HEK293T (cell line): ENCODE measurements around the gene THAP10.
A peak's percentile ranks its signal among the peaks of the same experiment; 100 is the strongest.

ENCODE experiments used
- CTCF ChIA-PET: fragments of 350-600 bp; formaldehyde crosslinking; extraction: SDS; loops from one replicate; lab custom pipeline; 2021; ENCODE audit warnings: antibody characterized with exemption, inconsistent platforms; lab: Yijun Ruan, JAX
- POLR2A ChIA-PET: fragments of 350-600 bp; formaldehyde crosslinking; extraction: SDS; loops from one replicate; lab custom pipeline; 2020; ENCODE audit warnings: antibody characterized with exemption, inconsistent platforms; lab: Yijun Ruan, JAX
- DNase-seq: peaks from one replicate; pipeline ENCODE4 v3.0.0; 2012; ENCODE audit warnings: mixed read lengths; ENCODE audit errors: extremely low spot score
- ARNT ChIP-seq: fragments of 450-650 bp; IDR thresholded peaks from 2 replicates; pipeline ENCODE4 v1.6.1; 2017; ENCODE audit warnings: mild to moderate bottlenecking
- BHLHE40 ChIP-seq: fragments of 450-650 bp; IDR thresholded peaks from 2 replicates; pipeline ENCODE4 v1.6.1; 2016; ENCODE audit warnings: mild to moderate bottlenecking, moderate library complexity, borderline replicate concordance
- CTBP1 ChIP-seq: fragments of 450-650 bp; IDR thresholded peaks from 2 replicates; pipeline ENCODE4 v1.6.1; 2016; ENCODE audit warnings: borderline replicate concordance
- ELF4 ChIP-seq: fragments of 450-650 bp; IDR thresholded peaks from 2 replicates; pipeline ENCODE4 v1.6.1; 2017; ENCODE audit warnings: antibody characterized with exemption
- FOXA1 ChIP-seq: fragments of 450-650 bp; IDR thresholded peaks from 2 replicates; pipeline ENCODE4 v1.6.1; 2016; ENCODE audit warnings: mild to moderate bottlenecking
- FOXK2 ChIP-seq: fragments of 450-650 bp; IDR thresholded peaks from 2 replicates; pipeline ENCODE4 v1.6.1; 2016; ENCODE audit warnings: mild to moderate bottlenecking
- FOXM1 ChIP-seq: fragments of 450-650 bp; IDR thresholded peaks from 2 replicates; pipeline ENCODE4 v1.6.1; 2017; ENCODE audit warnings: mild to moderate bottlenecking, borderline replicate concordance
- HDGF ChIP-seq: fragments of 450-650 bp; IDR thresholded peaks from 2 replicates; pipeline ENCODE4 v1.6.1; 2017; ENCODE audit warnings: antibody characterized with exemption, borderline replicate concordance
- L3MBTL2 ChIP-seq: fragments of 450-650 bp; conservative IDR thresholded peaks from 2 replicates; pipeline ENCODE4 v1.6.1; 2016; ENCODE audit warnings: mild to moderate bottlenecking
- LEF1 ChIP-seq: fragments of 450-650 bp; IDR thresholded peaks from 2 replicates; pipeline ENCODE4 v1.6.1; 2017; ENCODE audit warnings: mild to moderate bottlenecking, borderline replicate concordance
- NFRKB ChIP-seq: fragments of 450-650 bp; IDR thresholded peaks from 2 replicates; pipeline ENCODE4 v1.6.1; 2016; ENCODE audit warnings: mild to moderate bottlenecking, moderate library complexity
- SP1 ChIP-seq: fragments of 450-650 bp; IDR thresholded peaks from 2 replicates; pipeline ENCODE4 v1.6.1; 2017
- SUZ12 ChIP-seq: fragments of 450-650 bp; IDR thresholded peaks from 2 replicates; pipeline ENCODE4 v1.6.1; 2016; ENCODE audit warnings: mild to moderate bottlenecking
- TARDBP ChIP-seq: fragments of 450-650 bp; IDR thresholded peaks from 2 replicates; pipeline ENCODE4 v1.6.1; 2016
- ZNF384 ChIP-seq: fragments of 450-650 bp; IDR thresholded peaks from 2 replicates; pipeline ENCODE4 v1.6.1; 2016
- TF ChIP-seq, protein P1 (sequence below): fragments of 450-650 bp; IDR thresholded peaks from 2 replicates; pipeline ENCODE4 v1.6.1; 2016

Gene THAP10

DNA sequence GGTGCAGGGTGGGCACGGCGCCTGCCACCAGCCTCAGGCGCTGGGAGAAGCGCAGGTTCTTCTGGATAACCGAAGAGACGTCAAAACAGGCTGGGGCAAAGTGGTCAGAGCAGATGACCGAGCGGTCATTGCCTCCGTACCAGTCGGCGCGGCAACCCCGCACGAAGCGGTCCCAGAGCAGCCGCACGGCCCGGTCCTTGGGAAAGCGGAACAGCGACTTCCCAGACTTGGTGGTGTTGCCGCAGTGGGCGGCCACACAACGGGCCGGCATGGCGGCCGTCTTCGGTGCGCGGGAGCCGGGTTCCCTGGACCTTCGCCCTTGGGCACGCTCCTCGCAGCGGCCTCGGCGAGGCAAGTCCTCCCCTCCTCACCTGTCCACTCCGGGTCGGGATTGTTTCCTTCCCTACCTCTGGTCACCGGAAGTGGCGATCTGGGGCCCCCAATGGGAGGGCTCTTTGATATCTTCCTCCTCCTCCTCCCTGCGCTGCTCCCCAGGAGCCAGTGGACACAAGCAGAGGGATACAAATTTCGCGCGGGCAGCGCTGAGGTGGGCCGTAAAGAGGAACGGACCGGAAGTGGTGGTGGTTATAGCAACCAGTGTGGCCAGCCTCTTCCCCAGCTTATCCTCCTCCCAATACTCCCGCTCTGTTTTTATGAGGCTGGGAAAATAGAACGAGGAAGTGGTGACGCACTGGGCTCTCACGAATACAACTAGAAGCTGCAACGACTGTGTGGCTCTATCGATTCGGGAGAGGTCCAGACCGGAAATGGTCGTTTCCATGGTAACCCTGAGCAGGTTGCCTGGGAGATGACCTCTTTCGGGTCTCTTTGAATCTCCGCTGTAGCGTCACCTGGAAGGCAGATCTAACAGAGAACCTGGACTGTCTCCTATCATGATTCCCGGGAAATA lies at the start of gene THAP10, which contains the start of gene LRRC49:
TSS of gene THAP10 (minus strand) at position 432 of the 910 bp plus-strand sequence. CDS start at position 271, 161 bp downstream.
TSS of gene LRRC49 (plus strand) at position 825 of the 910 bp plus-strand sequence. CDS start at position 894, 69 bp downstream.
- DNase-seq: peak; percentile 85
- ChIA-PET CTCF (interaction anchor here (0.6 kb wide), 1 partner anchor 325 kb away, joined by 9 read pairs; no protein-coding TSS in a partner anchor), POLR2A (interaction anchor here (1.4 to 1.5 kb wide), 3 partner anchors 12 to 62 kb away, joined by 3 to 5 read pairs (median 4); no protein-coding TSS in a partner anchor)
- TF ChIP-seq HDGF (no peak), SUZ12 (no peak), ELF4 (peak; percentile 31; the same call in 1 of the 2 replicates), BHLHE40 (no peak), ARNT (no peak), ZNF384 (no peak), L3MBTL2 (peak; percentile 76), TARDBP (no peak), FOXK2 (no peak), CTBP1 (peak; percentile 86), SP1 (no peak), FOXM1 (no peak; the same call in 1 of the 2 replicates)
- TF ChIP-seq, protein P1, sequence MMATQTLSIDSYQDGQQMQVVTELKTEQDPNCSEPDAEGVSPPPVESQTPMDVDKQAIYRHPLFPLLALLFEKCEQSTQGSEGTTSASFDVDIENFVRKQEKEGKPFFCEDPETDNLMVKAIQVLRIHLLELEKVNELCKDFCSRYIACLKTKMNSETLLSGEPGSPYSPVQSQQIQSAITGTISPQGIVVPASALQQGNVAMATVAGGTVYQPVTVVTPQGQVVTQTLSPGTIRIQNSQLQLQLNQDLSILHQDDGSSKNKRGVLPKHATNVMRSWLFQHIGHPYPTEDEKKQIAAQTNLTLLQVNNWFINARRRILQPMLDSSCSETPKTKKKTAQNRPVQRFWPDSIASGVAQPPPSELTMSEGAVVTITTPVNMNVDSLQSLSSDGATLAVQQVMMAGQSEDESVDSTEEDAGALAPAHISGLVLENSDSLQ: no peak

DNA sequence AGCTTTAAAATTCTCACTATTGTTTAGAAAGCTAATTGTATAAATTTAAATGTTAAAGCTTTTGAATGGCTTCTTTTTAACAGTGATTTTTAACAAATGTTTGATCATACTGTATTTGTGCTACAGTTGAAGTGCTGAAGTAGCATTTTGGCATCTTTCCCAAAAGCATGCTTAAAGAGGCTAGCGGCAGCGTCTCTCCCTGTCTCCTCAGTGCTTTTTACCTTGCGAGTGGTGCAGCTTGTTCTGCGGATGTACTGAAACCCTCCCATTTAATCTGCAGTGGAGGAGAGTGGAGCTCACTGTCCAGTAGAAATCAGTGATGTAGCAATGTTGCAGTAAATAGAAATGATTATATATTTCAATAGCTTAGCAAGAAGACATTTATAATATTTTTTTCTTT lies 44.1 kb upstream of the THAP10 start:
- POLR2A ChIA-PET: interaction anchor here (0.8 kb wide), 1 partner anchor 15 kb away, joined by 3 read pairs; no protein-coding TSS in a partner anchor
- peak; percentile 21 for DNase-seq
- CTCF ChIA-PET: interaction anchor here (0.9 to 1.1 kb wide), 3 partner anchors 15 to 511 kb away, joined by 3 read pairs; no protein-coding TSS in a partner anchor
- TF ChIP-seq CTBP1: no peak
- no peak for TF ChIP-seq ZNF384
- no peak for TF ChIP-seq SUZ12
- TF ChIP-seq HDGF: no peak
- no peak for TF ChIP-seq SP1
- no peak for TF ChIP-seq L3MBTL2
- TF ChIP-seq TARDBP: no peak

DNA sequence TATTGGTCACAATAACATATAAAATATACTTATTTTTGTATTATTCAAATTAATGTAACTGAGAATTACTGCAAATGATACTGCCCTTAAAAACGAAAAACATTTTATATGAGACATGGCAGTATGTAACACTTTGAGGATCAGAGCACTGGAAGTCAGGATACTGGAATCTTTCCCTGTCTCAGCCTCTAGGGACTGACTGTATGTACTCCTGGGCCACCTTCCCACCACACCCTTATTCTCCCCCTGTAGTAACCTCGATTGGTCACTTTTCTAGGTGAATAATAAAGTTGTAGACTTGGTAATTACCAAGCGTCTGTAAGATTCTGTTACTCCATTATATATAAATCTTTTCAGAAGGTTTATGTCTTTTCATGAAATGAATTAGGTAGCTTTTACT lies 43.4 kb upstream of the THAP10 start:
- no peak for TF ChIP-seq ARNT
- TF ChIP-seq ELF4: no peak
- no peak for TF ChIP-seq SP1
- no peak for TF ChIP-seq L3MBTL2
- no peak for TF ChIP-seq FOXK2
- no peak for TF ChIP-seq ZNF384
- DNase-seq: no peak
- ChIA-PET CTCF (interaction anchor here (0.9 to 1.1 kb wide), 3 partner anchors 14 to 512 kb away, joined by 3 read pairs; no protein-coding TSS in a partner anchor), POLR2A (interaction anchor here (0.8 kb wide), 1 partner anchor 15 kb away, joined by 3 read pairs; no protein-coding TSS in a partner anchor)

DNA sequence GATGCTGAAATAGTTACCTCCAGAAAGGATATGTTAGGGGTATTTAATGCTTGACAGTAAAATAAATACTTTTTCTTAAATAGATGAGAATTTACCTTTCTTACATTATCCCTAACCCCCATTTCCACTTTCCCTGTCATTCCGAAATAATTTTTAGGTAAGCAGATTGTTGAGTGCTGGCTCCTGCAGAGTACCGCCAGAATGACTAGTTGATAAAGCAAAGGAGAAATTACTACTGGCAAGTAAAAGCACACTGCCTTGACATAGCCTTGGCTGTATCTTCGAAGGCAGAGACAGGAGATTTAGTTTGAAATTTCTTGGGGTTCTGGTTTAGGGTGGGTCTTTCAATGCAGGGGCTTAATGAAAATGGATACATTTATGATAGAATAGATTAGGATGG lies 41.2 kb upstream of the THAP10 start:
- TF ChIP-seq L3MBTL2 (no peak), SUZ12 (no peak), FOXK2 (no peak), SP1 (no peak), TARDBP (no peak), NFRKB (no peak), FOXM1 (no peak), LEF1 (no peak), HDGF (no peak), ZNF384 (no peak), ARNT (no peak), CTBP1 (no peak), FOXA1 (no peak), BHLHE40 (no peak), ELF4 (no peak)
- TF ChIP-seq, protein P1: no peak
- POLR2A ChIA-PET: no interaction called here
- CTCF ChIA-PET: no interaction called here
- DNase-seq: no peak

DNA sequence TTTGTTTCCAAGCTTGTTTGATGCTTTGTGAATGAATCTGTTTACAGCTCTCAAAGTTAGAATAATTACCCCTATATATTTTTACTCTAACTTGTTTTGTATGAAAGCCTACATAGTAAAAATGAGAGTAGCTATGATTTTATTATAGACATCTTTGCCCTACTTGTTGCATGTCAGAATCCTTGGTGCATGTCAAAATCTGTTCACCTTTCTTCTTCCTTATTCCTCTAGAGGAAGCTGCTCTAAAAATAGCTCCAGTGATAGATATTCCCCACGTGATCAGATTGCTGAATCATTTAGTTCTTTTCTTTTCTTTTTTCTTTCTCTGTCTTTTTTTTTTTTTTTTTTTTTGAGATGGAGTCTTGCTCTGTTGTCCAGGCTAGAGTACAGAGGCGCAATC lies 40.2 kb upstream of the THAP10 start:
- POLR2A ChIA-PET: no interaction called here

More for the DNA sequence above, 40.2 kb upstream of the THAP10 start:
- TF ChIP-seq BHLHE40 (no peak), CTBP1 (no peak), FOXM1 (no peak), ZNF384 (no peak), SUZ12 (no peak), L3MBTL2 (no peak), LEF1 (no peak), FOXK2 (no peak), FOXA1 (no peak), TARDBP (no peak), NFRKB (no peak), ELF4 (no peak), HDGF (no peak), SP1 (no peak), ARNT (no peak)
- TF ChIP-seq, protein P1: no peak
- no peak for DNase-seq
- CTCF ChIA-PET: no interaction called here
